Measurements from ENCODE around the gene PPIL3. TPM values are rescaled to one million over a fixed set of nuclear protein-coding genes. Genes with fewer than 3 reads are reported as not detected.

PPIL3 gene
- polyA plus RNA-seq, 1 of the 3 experiments (the other 2 are of a cell fraction): 44.9 TPM

GRCh38 chr2:200851398-200852248 lies 37.3 kb downstream of the PPIL3 start:
- H2AFZ ChIP-seq (ENCODE audit: low read depth): no peak overlapping the region
- ChIA-PET POLR2A (interaction anchor here (0.6 to 0.7 kb wide), 2 partner anchors 13 to 25 kb away, joined by 5 to 6 read pairs; partner anchors contain the start of gene CLK1), CTCF (no interaction called here)
- H3K27ac ChIP-seq (ENCODE audit: low read depth in 2 of 2, low read length in 1 of 2): no peak overlapping the region; a peak in 1 of 4 replicates
- TF ChIP-seq, protein P1, sequence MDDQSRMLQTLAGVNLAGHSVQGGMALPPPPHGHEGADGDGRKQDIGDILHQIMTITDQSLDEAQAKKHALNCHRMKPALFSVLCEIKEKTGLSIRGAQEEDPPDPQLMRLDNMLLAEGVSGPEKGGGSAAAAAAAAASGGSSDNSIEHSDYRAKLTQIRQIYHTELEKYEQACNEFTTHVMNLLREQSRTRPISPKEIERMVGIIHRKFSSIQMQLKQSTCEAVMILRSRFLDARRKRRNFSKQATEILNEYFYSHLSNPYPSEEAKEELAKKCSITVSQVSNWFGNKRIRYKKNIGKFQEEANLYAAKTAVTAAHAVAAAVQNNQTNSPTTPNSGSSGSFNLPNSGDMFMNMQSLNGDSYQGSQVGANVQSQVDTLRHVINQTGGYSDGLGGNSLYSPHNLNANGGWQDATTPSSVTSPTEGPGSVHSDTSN (IDR thresholded peaks at IDR 0.05): no peak
- no peak for TF ChIP-seq FOXM1 (IDR thresholded peaks at IDR 0.05; ENCODE audit: low read depth)
- TF ChIP-seq FOXJ3 (CRISPR knock-in tag; IDR thresholded peaks at IDR 0.05): no peak
- no peak for TF ChIP-seq CHD2 (IDR thresholded peaks at IDR 0.05; ENCODE audit: low read length, partially characterized antibody)
- TF ChIP-seq TEAD4 (IDR thresholded peaks at IDR 0.05; ENCODE audit: borderline replicate concordance, insufficient read depth): no peak
- TF ChIP-seq MXI1 (IDR thresholded peaks at IDR 0.05; ENCODE audit: low read depth, low read length): no peak
- TF ChIP-seq MEF2A (IDR thresholded peaks at IDR 0.05; ENCODE audit: borderline replicate concordance, low read depth): no peak
- TF ChIP-seq ZBTB33 (IDR thresholded peaks at IDR 0.05; ENCODE audit: borderline replicate concordance, low read depth): no peak
- TF ChIP-seq MAX (IDR thresholded peaks at IDR 0.05; ENCODE audit: low read depth): no peak
- no peak for TF ChIP-seq POLR2AphosphoS5 (IDR thresholded peaks at IDR 0.05; ENCODE audit: low read depth, low read length)
- TF ChIP-seq, protein P2, sequence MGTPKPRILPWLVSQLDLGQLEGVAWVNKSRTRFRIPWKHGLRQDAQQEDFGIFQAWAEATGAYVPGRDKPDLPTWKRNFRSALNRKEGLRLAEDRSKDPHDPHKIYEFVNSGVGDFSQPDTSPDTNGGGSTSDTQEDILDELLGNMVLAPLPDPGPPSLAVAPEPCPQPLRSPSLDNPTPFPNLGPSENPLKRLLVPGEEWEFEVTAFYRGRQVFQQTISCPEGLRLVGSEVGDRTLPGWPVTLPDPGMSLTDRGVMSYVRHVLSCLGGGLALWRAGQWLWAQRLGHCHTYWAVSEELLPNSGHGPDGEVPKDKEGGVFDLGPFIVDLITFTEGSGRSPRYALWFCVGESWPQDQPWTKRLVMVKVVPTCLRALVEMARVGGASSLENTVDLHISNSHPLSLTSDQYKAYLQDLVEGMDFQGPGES (IDR thresholded peaks at IDR 0.05; ENCODE audit: low read depth, low read length): no peak
- TF ChIP-seq RXRA (IDR thresholded peaks at IDR 0.05; ENCODE audit: borderline replicate concordance, low read depth): no peak
- no peak overlapping the region for H3K4me2 ChIP-seq
- no peak overlapping the region for H3K9ac ChIP-seq
- H3K79me2 ChIP-seq (ENCODE audit: insufficient read depth): peaks cover 19% of the 10 kb centered on the region
- peaks cover 16% of the 10 kb centered on the region; the same call in 1 of the 2 replicates for H4K20me1 ChIP-seq (ENCODE audit: insufficient read depth)
- H3F3A ChIP-seq (replicated peaks; ENCODE audit: insufficient read depth): peaks cover 63% of the 10 kb centered on the region
- H3K9me2 ChIP-seq: no peaks in the 10 kb centered on the region
- H3K27me3 ChIP-seq (ENCODE audit: insufficient read depth): no peaks in the 10 kb centered on the region
- peaks cover 44 to 54% of the 10 kb centered on the region in 2 experiments for H3K36me3 ChIP-seq (replicated peaks in 1 of 2; ENCODE audit: control insufficient read depth in 1 of 2, insufficient read depth in 2 of 2, low read length in 1 of 2)
- no peaks in the 10 kb centered on the region for H3K9me3 ChIP-seq
- DNase-seq: no peak
- 95% methylated on average over 6 of the region's 6 CpGs for WGBS (ENCODE audit: low lambda C conversion rate)
- H3K4me3 ChIP-seq (ENCODE audit: low read depth in 2 of 2, low read length in 1 of 2): no peak overlapping the region
- no peaks in the 10 kb centered on the region for H3K4me1 ChIP-seq (ENCODE audit: control insufficient read depth in 1 of 2, insufficient read depth in 2 of 2, low read depth in 1 of 2, low read length in 1 of 2)

Measured in SK-N-SH (cell line).